GM10847 (cell line): ENCODE measurements around the gene DGUOK.

ENCODE experiments used
- POLR2A ChIP-seq: IDR thresholded peaks from 2 replicates; pipeline ENCODE4 v1.6.1; 2011; ENCODE audit not compliant: insufficient read length; ENCODE audit errors: extremely low read depth

The DGUOK gene

DNA sequence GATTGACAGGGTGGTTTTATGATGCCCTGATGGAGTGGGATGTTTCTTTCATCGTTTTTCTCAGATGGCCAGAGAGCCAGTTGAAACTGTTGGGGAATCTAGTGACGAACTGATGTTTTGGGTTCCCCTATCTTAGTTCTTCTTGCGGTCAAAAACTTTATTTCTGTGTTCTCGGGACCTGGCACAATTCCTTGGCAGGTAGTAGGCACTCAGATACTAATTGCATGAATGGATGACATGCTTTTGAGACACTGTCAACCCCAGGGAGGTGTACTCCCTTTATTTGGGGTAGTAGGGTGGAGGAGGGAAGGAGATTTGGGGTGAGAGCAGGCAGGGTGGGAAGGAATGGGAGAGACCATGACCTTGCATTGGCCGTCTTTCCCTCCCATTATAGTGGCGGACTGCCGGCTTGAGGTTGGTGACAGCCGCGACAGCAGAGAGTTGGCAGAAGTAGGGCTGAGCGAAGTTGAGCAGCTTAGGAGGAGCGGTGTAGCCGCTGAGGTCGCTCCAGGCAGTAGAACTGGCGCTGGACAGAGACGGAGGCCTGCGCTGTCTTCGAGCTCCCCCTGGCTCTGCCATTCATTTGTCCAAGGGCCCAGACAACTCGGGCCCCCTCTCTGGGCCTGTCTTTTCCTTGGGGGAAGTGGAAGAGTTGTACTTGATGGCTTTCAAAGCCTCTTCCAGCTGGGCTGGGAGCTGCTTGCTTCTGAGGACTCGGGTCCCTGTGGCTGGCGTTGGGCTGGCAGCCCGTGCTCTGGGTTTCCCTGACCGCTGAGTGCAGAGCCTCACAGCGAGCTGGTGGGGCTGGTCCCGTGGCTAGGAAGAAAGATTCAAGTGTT lies 60.6 kb downstream of the DGUOK start:
- no peak for TF ChIP-seq POLR2A

DNA sequence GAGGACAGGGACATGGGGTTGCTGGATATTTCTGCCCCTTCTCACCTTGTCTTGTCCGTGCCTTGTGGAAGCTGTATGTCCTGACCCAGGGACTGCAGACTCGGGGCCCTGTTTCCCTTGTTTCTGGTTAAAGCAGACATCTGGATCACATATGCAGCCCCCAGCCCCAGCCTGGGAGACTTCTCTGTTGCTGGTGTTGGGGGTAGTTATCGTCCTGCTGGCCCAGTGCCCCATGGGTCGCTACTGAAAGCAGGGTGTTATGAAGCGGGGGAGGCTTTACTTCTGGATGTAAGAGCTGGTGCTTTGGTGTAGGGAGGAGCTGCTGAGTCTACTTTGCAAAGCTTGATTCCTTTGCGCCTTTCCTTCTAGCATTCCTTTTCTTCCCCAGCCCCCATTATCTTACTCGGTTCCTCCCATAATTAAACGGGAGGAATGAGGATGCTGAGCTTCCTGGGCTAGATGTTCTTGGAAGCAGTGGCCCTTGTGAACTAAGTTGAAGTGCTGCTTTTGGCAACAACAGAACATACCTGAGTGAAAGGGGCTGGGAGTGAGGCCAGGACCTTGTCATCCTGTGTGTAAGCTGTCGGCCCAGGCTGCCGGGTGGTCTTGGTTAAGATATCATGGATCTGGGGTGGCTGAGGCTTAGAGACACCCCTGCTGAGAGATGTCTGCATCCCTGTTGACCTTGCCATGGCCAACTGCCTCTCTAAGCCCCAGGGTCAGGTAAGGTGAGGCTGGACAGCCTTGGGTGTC lies 61.4 kb downstream of the DGUOK start:
- TF ChIP-seq POLR2A, result no peak

DNA sequence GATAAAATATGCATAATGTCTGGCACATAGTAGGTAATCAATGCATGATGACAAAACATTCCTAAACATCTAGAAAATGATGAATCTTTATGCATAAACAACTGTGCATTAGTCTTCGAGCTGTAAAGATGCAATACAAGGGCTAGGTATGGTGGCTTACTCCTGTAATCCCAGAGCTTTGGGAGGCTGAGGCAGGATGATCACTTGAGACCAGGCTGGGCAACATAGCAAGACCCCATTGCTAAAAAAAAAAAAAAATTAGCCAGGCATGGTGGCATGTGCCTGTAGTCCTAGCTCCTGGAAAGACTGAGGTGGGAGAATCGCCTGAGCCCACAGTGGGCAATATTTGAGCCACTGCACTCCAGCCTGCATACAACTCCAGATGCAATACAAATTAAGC lies 63.3 kb downstream of the DGUOK start:
- TF ChIP-seq POLR2A, result no peak

DNA sequence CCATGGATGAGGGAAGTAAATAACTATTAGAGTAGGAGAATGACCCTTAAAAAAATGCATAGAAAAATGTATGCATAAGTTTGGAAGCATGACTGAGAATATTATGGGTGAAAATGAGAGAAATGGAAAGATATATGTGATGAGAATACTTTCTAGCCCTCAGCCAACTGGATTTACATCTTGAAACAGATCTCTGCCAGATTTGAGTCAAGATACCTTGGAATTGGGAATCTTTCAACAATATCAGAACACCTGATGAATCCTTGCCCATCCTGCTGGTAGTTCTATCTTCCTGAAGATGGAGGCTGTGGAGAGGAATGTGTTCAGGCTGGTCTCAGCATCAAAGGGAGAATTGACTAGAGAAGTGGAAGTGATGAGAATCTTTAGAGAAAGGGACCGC lies 63.9 kb downstream of the DGUOK start:
- no peak for TF ChIP-seq POLR2A

- no peak for TF ChIP-seq POLR2A
Observed at GRCh38 chr2:73992036-73992435, 65.4 kb downstream of the DGUOK start.

DNA sequence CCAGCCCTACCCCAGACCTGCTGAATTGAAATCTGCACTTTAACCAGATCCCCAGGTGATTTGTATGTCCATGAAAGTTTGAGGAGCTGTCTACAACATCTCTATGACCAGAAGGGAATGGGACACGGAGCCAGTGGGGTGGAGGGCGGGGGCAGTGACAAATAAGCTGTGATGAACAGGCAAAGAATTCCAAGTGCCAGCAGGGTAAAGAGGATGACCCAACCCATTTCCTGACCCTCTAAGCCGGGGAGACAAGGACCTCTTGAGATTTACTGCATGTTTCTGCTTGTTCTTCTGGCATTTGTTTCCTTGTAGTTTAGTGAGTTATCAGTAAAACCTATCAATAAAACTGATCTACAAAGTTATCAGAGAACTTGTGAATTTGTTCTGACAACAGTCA lies 66.7 kb downstream of the DGUOK start:
- TF ChIP-seq POLR2A, result no peak

DNA sequence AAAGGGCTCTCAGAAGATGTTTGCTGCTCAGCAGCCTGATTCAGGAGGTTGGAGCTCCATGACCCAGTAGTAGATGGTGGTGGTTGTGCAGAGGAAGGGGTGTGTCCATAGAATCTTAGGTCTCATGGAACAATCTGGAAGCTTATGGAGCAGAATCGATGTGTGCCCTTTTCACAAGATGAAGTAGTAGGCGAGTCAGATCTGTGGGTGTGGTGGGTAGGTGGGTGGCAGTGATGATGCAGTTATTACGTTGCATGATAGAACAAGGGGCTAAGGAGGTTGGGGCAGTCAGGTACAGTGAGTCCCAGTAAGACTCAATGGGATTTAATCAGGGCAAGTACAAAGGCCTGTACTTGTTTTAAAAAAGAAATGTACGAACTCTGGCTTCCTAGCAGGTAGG lies 67.1 kb downstream of the DGUOK start:
- TF ChIP-seq POLR2A, result no peak

DNA sequence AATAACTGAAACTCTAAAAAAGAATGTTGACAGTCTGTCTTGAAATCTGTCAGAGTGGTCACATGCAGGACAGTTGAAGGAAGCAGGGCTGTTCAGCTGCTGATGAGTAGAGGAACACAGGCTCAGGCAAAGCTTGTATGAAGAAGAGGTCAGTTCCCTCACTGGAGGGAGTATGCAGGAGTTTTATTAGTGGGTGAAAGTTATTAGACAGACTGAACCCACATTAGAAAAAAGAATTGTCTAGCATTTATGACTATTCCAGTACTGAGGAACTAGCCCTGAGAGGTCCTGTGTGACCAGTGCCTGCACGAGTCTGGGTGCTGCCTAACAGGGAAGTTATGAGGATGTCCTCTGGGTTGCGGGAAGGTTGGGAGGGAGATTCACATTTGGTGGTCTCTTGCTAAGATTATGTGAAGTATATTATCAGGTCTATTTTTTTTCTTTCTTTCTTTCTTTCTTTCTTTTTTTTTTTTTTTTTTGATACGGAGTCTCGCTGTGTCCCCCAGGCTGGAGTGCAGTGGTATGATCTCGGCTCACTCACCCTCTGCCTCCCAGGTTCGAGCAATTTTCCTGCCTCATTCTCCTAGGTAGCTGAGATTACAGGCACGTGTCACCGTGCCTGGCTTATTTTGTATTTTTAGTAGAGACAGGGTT lies 67.6 kb downstream of the DGUOK start:
- no peak for TF ChIP-seq POLR2A

DNA sequence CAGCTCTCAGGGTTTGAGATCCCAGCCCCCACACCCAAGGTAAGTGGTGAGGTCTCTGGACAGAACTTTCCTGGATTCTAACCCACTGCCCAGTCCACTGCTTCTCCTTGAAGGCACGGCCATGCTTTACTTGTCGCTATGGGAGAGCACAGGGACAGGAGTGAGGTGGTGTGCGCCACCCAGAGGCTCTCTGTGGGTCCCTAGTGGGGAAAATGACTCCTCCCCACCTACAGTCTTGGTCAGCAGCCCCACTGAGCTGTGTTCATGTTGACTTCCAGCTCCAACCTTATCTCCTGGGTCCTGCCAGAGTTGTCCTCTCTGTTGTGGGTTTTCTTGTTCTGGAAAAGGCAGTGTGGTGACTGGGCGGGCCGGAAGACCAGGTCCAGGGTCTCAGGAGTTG lies 69.1 kb downstream of the DGUOK start:
- no peak for TF ChIP-seq POLR2A

DNA sequence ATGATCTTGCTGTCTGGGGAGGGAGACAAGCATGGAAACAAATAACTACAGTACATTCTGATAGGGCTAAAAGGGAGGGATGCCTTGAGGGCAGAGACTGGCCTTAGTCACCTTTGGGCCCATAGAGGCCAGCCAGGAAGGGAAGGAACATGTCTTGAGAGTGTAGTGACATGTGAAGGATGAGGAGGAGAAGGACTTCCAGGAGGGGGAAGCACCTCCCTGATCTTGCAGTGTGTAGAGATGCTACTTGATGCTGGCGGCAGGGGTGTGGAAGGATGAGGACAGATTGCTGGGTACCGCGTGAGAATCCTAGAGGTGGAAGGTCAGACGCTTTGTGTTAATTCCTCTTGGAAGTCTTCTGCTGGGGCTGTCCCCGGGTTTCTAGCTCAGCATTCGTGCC lies 71.1 kb downstream of the DGUOK start:
- TF ChIP-seq POLR2A, result no peak

- no peak for TF ChIP-seq POLR2A
Observed at GRCh38 chr2:73998451-73998850, 71.8 kb downstream of the DGUOK start.

DNA sequence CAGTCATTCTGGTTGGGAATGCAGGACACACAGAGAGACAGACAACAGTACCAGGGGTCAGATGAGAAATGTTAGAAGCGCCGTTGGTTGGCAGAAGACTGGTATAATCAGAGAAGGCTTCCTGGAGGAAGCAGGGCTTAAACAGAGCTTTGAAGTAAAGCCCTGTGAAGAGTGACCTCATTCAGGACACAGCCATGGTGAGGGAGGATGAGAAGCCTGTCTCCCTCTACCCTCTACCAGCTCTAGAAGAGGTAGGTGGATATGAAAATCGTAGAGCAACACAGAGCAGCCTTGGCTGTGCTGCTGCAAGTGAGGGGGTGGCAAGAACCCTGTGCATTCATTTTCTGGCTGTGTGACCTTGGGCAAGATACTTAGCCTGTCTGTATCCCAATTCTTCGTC lies 72.3 kb downstream of the DGUOK start:
- no peak for TF ChIP-seq POLR2A

- no peak for TF ChIP-seq POLR2A
Observed at GRCh38 chr2:73999881-74000597, 73.4 kb downstream of the DGUOK start.

DNA sequence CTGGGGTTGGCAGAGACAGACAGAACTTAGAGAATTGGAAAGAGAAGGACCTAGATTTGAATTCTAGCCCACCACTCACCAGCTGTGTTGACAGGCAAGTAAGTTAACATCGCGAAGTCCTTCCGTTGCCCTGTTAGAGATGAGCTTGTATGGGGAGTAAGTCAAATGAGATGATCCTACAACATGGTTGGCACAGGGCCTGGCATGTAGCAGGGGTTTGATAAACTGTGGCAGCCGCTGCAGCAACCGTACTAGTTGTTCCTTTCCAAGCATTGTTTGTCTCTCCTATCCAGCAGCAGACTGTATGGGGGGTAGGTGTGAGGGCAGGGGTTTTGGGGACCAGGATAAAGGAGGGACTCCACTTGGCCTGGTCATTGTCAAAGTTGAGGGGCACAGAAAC lies 74.0 kb downstream of the DGUOK start:
- no peak for TF ChIP-seq POLR2A

- TF ChIP-seq POLR2A, result no peak
Observed at GRCh38 chr2:74001121-74001520, 74.4 kb downstream of the DGUOK start.
